CD14-positive monocyte (primary cell): ENCODE results near the gene UBE2O. TPM values are rescaled to one million over a fixed set of nuclear protein-coding genes. Genes with fewer than 3 reads are reported as not detected.

ENCODE experiments used
- DNase-seq, 3 donors: peaks; one replicate each; pipeline ENCODE4 v3.0.0-alpha.2; 2011 to 2022
- H2AFZ ChIP-seq: 2 replicates; pipeline ENCODE4 v1.6.0; 2012; ENCODE audit warnings: mild to moderate bottlenecking, low read depth, low read length, inconsistent platforms; ENCODE audit not compliant: insufficient read depth, poor library complexity, severe bottlenecking
- H3K27ac ChIP-seq, 2 donors: 1 replicate in 1 of 2; 2 replicates in 1 of 2; pipeline ENCODE4 v1.5.1; 2012 to 2013; ENCODE audit warnings: low read length in 2 of 2, control low read depth in 1 of 2, inconsistent platforms in 1 of 2, low read depth in 1 of 2, mild to moderate bottlenecking in 1 of 2
- H3K27me3 ChIP-seq, 2 donors: one replicate each; pipeline versions ENCODE4 v1.6.0 to v1.6.1; 2011 to 2013; ENCODE audit warnings: low read length in 2 of 2; ENCODE audit not compliant: control insufficient read depth in 2 of 2, insufficient read depth in 2 of 2
- H3K36me3 ChIP-seq, 2 donors: replicated peaks in 1 of 2; 1 replicate in 1 of 2; 2 replicates in 1 of 2; pipeline versions ENCODE4 v1.5.1 to v1.6.1; 2012 to 2013; ENCODE audit warnings: low read length in 2 of 2, control low read depth in 1 of 2, inconsistent platforms in 1 of 2, mild to moderate bottlenecking in 1 of 2; ENCODE audit not compliant: insufficient read depth in 2 of 2, control insufficient read depth in 1 of 2
- H3K4me1 ChIP-seq, 2 donors: 1 replicate in 1 of 2; 2 replicates in 1 of 2; pipeline versions ENCODE4 v1.5.1 to v1.6.1; 2012 to 2013; ENCODE audit warnings: low read length in 2 of 2, control low read depth in 1 of 2, inconsistent platforms in 1 of 2, mild to moderate bottlenecking in 1 of 2, moderate library complexity in 1 of 2; ENCODE audit not compliant: insufficient read depth in 2 of 2, control insufficient read depth in 1 of 2
- H3K4me2 ChIP-seq: replicated peaks from 2 replicates; pipeline ENCODE3; 2012; ENCODE audit warnings: low read length, moderate library complexity, mild to moderate bottlenecking; ENCODE audit not compliant: poor library complexity, severe bottlenecking; ENCODE audit errors: extremely low read depth
- H3K4me3 ChIP-seq, 3 experiments: fragments of 200-600 bp in 1 of 3; sonication (generic) in 1 of 3; replicated peaks in 1 of 3; 1 replicate in 2 of 3; 2 replicates in 1 of 3; pipeline ENCODE4 v1.5.1; 2011 to 2013; ENCODE audit warnings: low read length in 3 of 3, mild to moderate bottlenecking in 3 of 3, control low read depth in 2 of 3, low read depth in 2 of 3, inconsistent platforms in 1 of 3, moderate library complexity in 1 of 3
- H3K79me2 ChIP-seq: 2 replicates; pipeline ENCODE4 v1.6.0; 2012; ENCODE audit warnings: mild to moderate bottlenecking, control low read depth, inconsistent platforms, low read length, moderate library complexity; ENCODE audit not compliant: insufficient read depth
- H3K9ac ChIP-seq: 2 replicates; pipeline ENCODE4 v1.6.0; 2017; ENCODE audit warnings: low read length, mild to moderate bottlenecking; ENCODE audit not compliant: insufficient read depth, poor library complexity, severe bottlenecking
- H3K9me3 ChIP-seq, 2 donors: replicated peaks in 1 of 2; 1 replicate in 1 of 2; 2 replicates in 1 of 2; pipeline versions ENCODE4 v1.5.1 to v1.6.1; 2012 to 2013; ENCODE audit warnings: low read length in 2 of 2, control low read depth in 1 of 2; ENCODE audit not compliant: control insufficient read depth in 1 of 2, insufficient read depth in 1 of 2
- H4K20me1 ChIP-seq: 2 replicates; pipeline ENCODE4 v1.6.0; 2012; ENCODE audit warnings: mild to moderate bottlenecking, low read length, control low read depth, moderate library complexity; ENCODE audit not compliant: insufficient read depth
- H3K27ac Mint-ChIP-seq, 7 donors: one replicate each; pipeline ENCODE4 v1.8.0; 2020; ENCODE audit warnings: mild to moderate bottlenecking in 7 of 7, mixed read lengths in 7 of 7, moderate library complexity in 6 of 7, inconsistent platforms in 2 of 7
- H3K27me3 Mint-ChIP-seq, 3 donors: one replicate each; pipeline ENCODE4 v1.8.0; 2021 to 2022; ENCODE audit warnings: low read depth in 3 of 3, mild to moderate bottlenecking in 3 of 3, mixed read lengths in 3 of 3, moderate library complexity in 3 of 3, inconsistent platforms in 1 of 3
- H3K36me3 Mint-ChIP-seq, 2 donors: one replicate each; pipeline ENCODE4 v1.8.0; 2020; ENCODE audit warnings: mixed read lengths in 2 of 2, inconsistent platforms in 1 of 2, mild to moderate bottlenecking in 1 of 2
- H3K4me1 Mint-ChIP-seq: one replicate; pipeline ENCODE4 v1.8.0; 2020; ENCODE audit warnings: mild to moderate bottlenecking, mixed read lengths
- H3K4me3 Mint-ChIP-seq, 2 donors: one replicate each; pipeline ENCODE4 v1.8.0; 2020; ENCODE audit warnings: mild to moderate bottlenecking in 2 of 2, mixed read lengths in 2 of 2, moderate library complexity in 1 of 2
- H3K9me3 Mint-ChIP-seq, 7 donors: one replicate each; pipeline ENCODE4 v1.8.0; 2020 to 2022; ENCODE audit warnings: mixed read lengths in 7 of 7, mild to moderate bottlenecking in 6 of 7, moderate library complexity in 6 of 7, inconsistent platforms in 2 of 7
- WGBS: methylation state at CpG from one replicate; pipeline ENCODE4 v1.1.5; 2013; ENCODE audit warnings: missing lambda C conversion rate; ENCODE audit not compliant: insufficient coverage; 5-methylcytosine and 5-hydroxymethylcytosine counted together
- intact Hi-C, 2 donors: fragments of 100-400 bp; cut with micrococcal nuclease; formaldehyde crosslinking; loops; one replicate each; pipeline versions ENCODE4 v1.15.0 to v1.15.1; 2023
- polyA plus RNA-seq, 3 donors: library from polyadenylated mRNA; depleted of rRNA in 1 of 3; unstranded in 2 of 3; stranded (reverse) in 1 of 3; fragments of 300-500 nt in 2 of 3; fragments of >200 nt in 1 of 3; fragmentation: Illumina TruSeq in 2 of 3; gene quantifications; 1 replicate in 2 of 3; 2 replicates in 1 of 3; pipeline ENCODE4 v1.2.3, GENCODE V29; 2012 to 2021
- TF ChIP-seq, protein P1 (sequence below): fragments of 200-600 bp; IDR thresholded peaks from one replicate; pipeline ENCODE4 v1.8.0; 2022; ENCODE audit warnings: antibody characterized with exemption, mild to moderate bottlenecking

The UBE2O gene
- polyA plus RNA-seq, 3 donors = 1.3 to 15.1 (median 4.5) TPM

DNA sequence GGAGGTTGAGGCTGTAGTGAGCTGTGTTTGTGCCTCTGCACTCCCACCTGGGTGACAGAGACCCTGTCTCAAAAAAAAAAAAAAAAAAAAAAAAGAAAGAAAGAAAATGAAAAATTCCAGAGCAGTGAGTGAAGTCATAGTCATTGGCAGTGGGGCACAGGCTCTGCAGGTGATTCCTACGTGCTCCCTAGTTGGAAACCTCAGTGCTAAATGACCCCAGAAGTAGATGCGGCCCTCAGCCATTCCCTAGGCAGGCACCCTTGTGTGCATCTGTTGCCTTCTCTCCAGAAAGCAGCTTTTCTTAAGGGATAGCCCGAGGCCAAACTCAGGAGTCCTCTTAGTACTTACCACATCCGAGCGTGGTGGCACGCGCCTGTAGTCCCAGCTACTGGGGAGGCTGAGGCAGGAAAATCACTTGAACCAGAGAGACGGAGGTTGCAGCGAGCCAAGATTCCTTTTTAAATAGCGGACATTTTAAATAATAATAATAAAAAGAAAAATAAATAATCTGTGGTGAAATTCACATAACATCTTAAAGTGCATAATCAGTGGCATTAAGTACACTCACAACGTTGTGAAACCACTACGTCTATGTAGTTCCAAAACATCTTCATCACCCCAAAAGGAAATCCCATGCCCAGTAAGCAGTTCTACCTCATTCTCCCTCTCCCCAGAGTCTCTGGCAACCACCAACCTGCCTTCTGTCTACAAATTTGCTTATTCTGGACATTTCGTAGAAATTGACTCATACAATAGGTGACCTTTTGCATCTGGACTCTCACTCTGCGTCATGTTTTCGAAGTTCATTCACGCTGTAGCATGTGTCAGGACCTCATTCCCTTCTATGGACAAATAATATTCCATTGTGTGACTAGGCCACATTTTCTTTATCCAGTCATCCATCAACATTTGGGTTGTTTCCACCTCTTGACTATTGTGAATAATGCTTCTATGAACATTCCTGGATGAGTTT lies 81.0 kb downstream of the UBE2O start:
- no peak overlapping the region for H3K4me2 ChIP-seq
- Mint-ChIP-seq H3K4me3 (no peak overlapping the region), H3K27ac (peak overlapping the region in 1 of 7 donors; percentile 13), H3K4me1 (peaks cover 11% of the 10 kb centered on the region), H3K27me3 (peaks cover 2 to 11% (median 8%) of the 10 kb centered on the region in 3 donors), H3K9me3 (no peaks in the 10 kb centered on the region), H3K36me3 (peaks cover 0 to 3% of the 10 kb centered on the region in 2 donors)
- 82% methylated on average over 7 of the region's 16 CpGs for WGBS
- no peak overlapping the region for H2AFZ ChIP-seq
- TF ChIP-seq, protein P1, sequence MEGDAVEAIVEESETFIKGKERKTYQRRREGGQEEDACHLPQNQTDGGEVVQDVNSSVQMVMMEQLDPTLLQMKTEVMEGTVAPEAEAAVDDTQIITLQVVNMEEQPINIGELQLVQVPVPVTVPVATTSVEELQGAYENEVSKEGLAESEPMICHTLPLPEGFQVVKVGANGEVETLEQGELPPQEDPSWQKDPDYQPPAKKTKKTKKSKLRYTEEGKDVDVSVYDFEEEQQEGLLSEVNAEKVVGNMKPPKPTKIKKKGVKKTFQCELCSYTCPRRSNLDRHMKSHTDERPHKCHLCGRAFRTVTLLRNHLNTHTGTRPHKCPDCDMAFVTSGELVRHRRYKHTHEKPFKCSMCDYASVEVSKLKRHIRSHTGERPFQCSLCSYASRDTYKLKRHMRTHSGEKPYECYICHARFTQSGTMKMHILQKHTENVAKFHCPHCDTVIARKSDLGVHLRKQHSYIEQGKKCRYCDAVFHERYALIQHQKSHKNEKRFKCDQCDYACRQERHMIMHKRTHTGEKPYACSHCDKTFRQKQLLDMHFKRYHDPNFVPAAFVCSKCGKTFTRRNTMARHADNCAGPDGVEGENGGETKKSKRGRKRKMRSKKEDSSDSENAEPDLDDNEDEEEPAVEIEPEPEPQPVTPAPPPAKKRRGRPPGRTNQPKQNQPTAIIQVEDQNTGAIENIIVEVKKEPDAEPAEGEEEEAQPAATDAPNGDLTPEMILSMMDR = no peak
- DNase-seq = no peak
- H3K4me1 ChIP-seq = peaks cover 5 to 9% of the 10 kb centered on the region in 2 donors
- no peaks in the 10 kb centered on the region for H3K9me3 ChIP-seq
- H3K36me3 ChIP-seq = no peaks in the 10 kb centered on the region
- H3K79me2 ChIP-seq = no peaks in the 10 kb centered on the region
- no peak overlapping the region for H3K27ac ChIP-seq
- no peaks in the 10 kb centered on the region for H3K27me3 ChIP-seq
- H3K9ac ChIP-seq = no peak overlapping the region
- no peaks in the 10 kb centered on the region for H4K20me1 ChIP-seq
- no peak overlapping the region for H3K4me3 ChIP-seq
- intact Hi-C loops = no loop called here

DNA sequence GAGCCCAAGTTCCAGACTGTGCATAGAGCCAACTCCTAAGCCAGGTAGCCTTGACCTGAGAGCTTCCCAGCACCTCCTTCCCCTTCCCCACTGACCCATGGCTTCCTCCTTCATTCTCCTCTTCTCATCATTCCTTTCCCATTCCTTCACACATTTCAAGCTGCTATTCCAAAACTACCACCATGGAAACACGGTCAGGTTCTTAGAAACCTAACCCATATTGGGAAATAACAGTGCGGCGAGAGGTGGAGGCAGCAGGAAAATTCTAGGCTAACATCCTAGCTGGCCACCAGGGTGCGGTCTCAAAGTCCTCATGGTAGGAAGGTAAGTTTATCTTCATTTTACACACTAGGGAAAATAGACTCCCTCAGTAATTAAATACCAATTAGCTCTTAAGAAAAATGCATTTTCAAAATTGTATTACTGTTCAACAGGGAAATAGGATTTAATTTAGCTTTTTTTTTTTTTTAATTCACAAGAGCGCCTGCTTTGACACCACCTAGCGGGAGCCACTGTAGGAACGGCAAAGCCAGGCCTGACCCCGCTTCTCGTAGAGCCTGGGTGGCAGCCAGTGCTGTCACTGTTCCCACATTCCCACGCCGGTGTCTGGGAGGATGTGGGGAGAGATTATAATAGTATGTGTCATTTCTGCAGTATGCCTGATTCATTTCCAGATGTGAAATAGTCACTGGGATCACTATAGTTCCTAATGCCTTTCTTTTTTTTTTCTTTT lies 82.5 kb downstream of the UBE2O start:
- H3K27me3 ChIP-seq = no peaks in the 10 kb centered on the region
- no peak overlapping the region for H2AFZ ChIP-seq
- no peaks in the 10 kb centered on the region for H3K4me1 ChIP-seq
- Mint-ChIP-seq H3K27ac (no peak overlapping the region), H3K4me3 (no peak overlapping the region), H3K4me1 (peaks cover 3% of the 10 kb centered on the region), H3K36me3 (peaks cover 0 to 3% of the 10 kb centered on the region in 2 donors), H3K9me3 (no peaks in the 10 kb centered on the region), H3K27me3 (peaks cover 3 to 13% (median 4%) of the 10 kb centered on the region in 3 donors)
- no peak overlapping the region for H3K27ac ChIP-seq
- DNase-seq = no peak
- WGBS = 40% methylated on average over 1 of the region's 11 CpGs
- H3K36me3 ChIP-seq = no peaks in the 10 kb centered on the region
- no peak overlapping the region for H3K4me2 ChIP-seq
- H4K20me1 ChIP-seq = no peaks in the 10 kb centered on the region
- H3K79me2 ChIP-seq = no peaks in the 10 kb centered on the region
- no peak overlapping the region for H3K4me3 ChIP-seq
- intact Hi-C loops = no loop called here
- TF ChIP-seq, protein P1 = no peak
- no peak overlapping the region for H3K9ac ChIP-seq
- H3K9me3 ChIP-seq = no peaks in the 10 kb centered on the region
